ENCODE results near the gene EVC2.

GRCh38 chr4:5592272-5592671 is 116.1 kb downstream of the EVC2 start:
- TF ChIP-seq POLR2A (IDR thresholded peaks at IDR 0.05): no peak
- TF ChIP-seq CTCF (IDR thresholded peaks at IDR 0.05): no peak
